Umbilical cord (tissue), 2 donors: Measurements from ENCODE around the gene CERT1. TPM values are rescaled to one million over a fixed set of nuclear protein-coding genes. Genes with fewer than 3 reads are reported as not detected.
A peak's percentile ranks its signal among the peaks of the same experiment; 100 is the strongest.
"Not testable (repeated sequence)": the region's sequence is repeated elsewhere in the genome, so short reads cannot be mapped to it uniquely, and the experiment has no call there.

ENCODE experiments used
- DNase-seq: peaks from one replicate; pipeline ENCODE4 v3.0.0-alpha.2; 2015; ENCODE audit warnings: low spot score
- total RNA-seq: library from RNA; depleted of rRNA; stranded (reverse); fragments of >200 nt; gene quantifications from one replicate; pipeline ENCODE4 v1.2.3, GENCODE V29; 2014; ENCODE audit warnings: low replicate concordance; ENCODE audit not compliant: insufficient read depth

CERT1 gene
- total RNA-seq, 1 donor from 2014 or later, result 27.4 TPM

DNA sequence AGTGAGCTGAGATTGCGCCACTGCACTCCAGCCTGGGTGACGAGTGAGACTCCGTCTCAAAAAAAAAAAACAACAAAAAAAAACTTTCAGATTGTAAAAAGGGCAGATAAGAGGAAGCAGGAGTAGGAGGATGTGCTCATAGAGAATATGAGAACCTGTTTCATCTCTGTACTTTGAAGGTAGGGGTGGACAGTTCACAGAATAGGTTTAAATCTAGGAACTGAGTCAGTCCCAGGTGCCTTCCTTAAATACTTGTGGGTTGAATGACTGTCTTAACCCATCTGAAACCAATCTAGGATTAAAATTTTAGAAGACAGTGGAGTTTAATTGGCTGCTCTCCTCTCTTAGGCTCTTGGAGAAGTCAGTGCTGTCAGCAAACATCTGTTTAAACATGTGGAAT, 12.6 kb upstream of the CERT1 start:
- DNase-seq, result no peak

DNA sequence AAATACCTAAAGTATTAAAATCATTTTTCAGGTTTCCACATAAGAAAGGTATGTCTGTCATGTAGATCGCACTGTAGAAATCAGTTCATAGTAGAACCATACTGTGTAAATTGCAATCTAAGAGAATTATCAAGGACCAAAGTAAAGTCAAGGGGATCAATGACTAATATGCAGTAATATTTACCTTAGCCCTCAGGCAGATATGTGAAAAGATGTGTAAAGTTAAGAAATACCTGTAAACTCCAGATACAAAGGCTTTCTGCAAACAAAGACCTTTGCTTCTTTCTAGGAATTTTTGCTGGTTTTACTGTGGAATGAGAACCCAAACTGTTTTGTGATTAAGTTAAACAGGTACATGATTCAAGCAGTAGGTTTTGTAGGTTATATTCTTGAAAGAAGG, 11.8 kb upstream of the CERT1 start:
- no peak for DNase-seq

DNA sequence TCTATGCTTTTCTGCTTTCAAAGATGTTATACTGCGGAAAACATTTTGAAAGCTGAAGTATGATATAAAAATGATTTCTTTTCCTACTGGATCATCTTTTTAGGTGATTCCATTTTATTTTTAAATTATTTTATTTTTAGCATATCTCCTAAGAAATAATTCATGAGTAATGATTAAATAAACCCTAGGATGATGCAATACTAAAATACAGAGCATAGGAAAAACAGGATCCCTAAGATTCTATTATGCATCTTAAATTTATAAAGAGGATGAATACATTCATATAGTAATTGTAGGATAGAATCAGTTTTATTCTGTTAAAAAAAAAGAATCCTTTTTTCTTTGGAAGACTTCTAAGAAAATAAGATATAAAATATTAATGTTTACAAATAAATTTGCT, 11.1 kb upstream of the CERT1 start:
- no peak for DNase-seq

DNA sequence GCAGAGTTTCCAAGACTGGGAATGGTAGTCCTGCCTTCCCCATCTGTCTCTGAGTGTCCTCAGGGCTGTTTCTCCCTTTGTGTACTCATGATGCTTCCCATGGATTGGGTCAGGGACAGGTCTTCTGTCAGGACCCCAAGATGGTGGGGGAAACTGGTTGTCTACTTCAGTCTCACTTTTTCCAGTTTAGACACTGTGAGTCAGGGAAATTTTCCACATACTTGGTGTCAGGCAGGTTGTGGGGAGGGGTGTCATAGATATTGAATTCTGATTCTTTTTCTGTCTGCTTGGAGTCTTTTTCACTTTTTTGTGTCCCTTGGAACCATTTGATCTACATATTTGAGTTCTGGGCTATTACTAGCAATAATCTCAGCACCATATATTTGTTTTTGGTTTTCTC, 10.6 kb upstream of the CERT1 start:
- DNase-seq, result no peak

DNA sequence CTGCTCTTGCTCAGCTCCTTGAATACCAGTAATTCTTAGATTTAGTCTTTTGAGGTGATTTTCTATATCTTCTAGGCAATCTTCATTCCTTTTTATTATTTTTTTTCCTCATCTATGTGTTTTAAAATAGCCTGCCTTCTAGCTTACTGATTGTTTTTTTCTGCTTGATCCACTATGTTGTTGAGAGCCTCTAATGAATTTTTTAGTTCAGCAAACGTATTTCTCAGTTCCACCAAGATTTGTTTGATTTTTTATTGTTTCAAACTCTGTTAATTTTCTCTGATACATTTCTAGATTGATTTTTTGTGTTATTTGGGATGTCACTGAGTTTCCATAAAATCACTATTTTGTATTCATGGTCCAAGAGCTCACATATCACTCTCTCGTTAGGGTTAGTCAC, 9.8 kb upstream of the CERT1 start:
- no peak for DNase-seq

DNA sequence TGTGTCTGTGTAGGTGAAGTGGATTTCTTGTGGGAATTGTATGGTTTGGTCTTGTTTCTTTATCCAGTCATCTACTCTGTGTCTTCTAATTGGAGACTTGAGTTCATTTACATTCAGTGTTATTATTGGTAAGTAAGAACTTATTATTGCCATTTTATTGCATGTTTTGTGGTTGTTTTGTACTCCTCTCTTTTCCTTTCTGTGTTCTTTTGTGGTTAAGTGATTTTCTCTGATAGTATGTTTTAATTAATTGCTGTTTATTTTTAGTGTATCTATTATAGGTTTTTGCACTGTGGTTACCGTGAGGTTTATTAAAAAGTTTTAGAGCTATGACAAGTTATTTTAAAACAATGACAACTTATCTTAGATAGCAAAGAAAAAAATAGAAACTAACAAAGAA, 8.3 kb upstream of the CERT1 start:
- DNase-seq, result no peak

DNA sequence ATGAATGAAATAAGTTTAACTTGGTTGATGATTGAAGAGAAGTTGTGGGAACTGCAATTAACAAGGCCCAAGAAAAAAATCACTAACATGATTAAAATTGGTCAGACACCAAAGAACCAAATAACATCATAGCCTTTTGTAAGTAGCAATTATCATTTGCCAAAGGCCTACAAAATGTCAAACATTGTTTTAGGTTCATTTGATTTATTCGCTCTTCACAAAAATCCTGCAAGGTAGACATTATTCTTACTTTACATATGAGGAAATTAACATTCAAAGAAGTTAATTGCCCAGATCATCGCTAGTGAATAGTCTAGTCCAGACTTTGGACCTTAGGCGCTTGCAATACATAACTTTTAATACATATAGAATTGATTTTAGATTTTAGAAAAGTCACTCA, 2.9 kb upstream of the CERT1 start:
- no peak for DNase-seq

DNA sequence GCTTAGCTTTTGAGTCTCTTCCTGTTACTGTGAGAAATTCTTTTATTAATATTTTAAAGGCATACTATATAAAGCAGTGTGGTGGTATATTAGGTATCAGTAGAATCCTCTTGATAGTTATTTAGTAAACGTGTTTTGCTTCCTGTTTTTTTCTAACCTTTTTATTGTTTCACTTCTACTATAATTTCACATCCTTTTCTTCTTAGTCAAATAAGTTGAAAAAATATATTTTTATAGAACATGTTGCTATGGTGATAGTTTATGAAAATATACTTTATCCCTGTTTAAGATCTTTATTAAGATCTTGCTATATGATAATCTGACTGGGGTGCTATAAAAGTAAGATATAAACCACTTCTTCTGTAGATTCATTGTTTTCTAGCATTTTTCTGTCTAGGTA, 2.4 kb upstream of the CERT1 start:
- no peak for DNase-seq

DNA sequence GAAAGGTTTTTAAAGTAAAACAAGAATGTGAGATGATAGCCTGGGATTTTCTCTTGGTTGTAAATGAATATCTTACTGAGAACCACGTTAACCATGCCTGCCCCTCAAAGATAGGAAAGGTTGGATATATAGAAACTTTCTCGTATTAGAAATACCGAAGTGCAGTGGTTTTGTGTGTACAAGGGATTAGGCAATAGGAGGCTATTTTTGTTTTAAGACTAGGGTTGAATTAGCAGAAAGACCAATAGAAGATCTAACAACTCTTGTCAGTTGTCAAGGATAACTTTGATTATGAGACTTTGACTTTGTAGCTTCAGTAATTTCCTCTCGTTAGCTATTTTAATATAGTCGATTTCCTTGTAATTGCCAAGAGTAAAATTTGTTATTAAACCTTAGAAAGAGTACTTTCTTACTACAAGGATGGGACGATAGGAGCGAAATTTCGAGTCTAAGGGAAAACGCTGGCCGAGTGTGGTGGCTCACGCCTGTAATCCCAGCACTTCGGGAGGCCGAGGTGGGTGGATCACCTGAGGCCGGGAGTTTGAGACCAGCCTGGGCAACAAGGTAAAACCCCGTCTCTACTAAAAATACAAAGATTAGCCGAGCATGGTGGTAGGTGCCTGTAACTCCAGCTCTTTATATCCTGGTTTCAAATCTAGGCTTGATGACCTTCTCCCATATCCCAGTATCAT, 1.1 kb upstream of the CERT1 start:
- no peak for DNase-seq

DNA sequence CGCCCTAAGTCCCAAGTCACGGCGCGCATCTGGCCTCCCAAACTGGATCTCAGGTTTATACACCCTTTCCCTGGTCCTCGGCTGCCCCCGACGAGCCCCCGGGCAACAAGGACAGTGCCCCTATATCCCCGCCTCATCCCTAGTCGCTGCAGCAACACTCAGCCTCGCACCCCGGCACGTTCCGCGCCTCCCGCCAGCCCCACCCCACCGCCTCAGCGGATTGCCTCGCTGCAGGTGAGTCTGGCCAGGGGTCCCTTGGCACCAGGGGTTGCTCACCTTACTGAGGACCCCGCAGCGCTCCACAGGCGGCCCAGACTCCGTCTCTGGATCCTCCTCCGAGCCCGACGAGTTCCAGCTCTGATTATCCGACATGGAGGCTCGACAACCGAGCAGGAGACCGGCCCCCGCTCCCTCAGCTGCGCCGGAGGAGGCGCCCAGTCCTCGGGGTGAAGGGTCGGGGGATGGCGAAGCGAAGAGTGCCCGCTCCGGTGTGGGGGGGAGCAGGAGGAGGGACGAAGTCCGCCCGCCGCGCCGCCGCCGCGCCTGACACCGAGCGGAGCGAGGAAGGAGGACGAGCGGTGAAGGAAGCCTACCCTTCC, 494 bp downstream of the CERT1 start:
- no peak for DNase-seq

DNA sequence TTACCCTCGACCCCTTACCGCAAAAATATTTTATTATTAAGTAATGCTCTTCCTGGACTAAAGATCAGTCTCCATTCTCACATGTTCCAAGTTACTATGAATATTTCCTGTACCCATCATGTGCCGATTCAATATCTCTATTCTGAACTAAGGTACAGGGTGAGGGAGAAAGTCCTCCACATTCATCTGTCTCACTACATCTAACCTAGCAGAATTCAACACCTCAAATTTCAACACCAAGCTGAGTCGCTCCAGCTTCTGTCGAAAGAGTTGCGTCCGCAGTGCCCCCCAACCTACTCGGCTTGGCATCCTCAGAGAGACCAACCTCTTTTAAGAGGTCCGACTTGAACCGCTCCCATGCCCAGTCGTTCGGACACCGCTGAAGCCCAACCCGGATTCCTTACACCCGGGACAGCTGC, 1.0 kb downstream of the CERT1 start:
- peak; percentile 47 for DNase-seq

DNA sequence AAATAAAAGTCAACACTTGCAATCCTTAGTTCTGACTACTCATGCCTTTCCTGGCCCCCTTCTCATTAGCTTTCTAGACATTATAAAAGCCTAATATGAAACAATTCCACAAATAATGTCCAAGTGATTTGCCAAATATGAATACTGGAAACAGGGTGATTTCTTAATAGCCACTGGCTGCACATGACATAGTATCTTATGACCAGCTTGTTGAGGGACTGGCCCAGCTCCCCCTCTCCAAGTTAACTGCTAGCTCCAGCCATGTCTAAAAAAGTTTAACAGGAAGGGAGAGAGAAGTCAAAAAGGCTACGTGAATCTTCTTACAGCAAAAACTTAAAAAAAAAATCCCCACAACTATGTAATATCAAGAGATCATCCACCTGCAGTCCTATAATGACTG, 1.5 kb downstream of the CERT1 start:
- peak; percentile 8 for DNase-seq

DNA sequence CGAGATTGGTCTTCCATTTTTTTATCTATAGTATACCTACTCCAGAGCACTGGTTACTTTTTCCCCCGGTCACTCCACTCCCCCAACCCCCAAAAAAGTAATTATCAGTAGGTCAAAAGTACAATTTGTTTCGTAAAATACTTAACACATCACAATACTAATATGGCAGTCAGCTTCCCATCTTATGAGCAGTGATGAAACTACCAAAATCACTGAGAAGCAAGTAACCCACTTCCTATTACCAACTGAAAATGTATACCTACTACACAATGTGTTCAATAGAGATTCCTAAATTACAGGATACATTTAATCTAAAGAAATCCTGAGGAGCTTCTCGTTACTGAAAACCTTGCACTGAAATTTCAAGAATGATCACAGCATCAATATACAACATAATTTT, 1.9 kb downstream of the CERT1 start:
- no peak for DNase-seq

DNA sequence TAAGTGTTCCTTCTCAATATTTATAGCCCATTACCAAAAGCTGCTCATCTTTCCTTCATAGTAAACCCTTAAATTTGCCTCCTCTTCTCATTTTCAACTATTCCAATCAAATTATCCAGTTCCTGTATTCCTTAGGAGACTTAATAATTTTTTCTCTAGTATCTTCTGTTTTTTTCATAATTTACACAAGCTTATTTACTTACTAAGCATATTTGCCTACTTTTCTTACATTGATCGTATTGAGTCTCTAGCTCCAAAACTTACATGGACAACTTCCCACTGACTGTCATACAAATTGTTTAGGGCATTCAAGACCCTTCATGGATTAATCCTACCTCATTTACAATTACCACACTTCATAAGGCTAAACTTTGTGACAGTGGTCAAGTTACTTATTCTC, 3.6 kb downstream of the CERT1 start:
- DNase-seq, result no peak

DNA sequence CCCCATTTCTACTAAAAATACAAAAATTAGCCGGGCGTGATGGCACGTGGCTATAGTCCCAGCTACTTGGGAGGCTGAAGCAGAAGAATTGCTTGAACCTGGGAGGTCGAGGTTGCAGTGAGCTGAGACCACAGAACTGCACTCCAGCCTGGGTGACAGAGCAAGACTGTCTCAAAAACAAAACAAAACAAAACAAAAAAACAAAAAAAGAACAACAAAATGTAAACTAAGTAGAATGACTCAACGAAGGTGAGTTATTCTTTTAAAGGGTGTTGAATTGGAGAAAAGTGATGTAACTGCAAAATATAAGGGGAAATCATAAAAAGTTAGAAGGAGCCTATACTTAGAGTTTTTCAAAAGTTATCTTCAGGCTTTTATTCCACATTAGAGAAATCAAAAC, 6.3 kb downstream of the CERT1 start:
- DNase-seq, result not testable (repeated sequence)

DNA sequence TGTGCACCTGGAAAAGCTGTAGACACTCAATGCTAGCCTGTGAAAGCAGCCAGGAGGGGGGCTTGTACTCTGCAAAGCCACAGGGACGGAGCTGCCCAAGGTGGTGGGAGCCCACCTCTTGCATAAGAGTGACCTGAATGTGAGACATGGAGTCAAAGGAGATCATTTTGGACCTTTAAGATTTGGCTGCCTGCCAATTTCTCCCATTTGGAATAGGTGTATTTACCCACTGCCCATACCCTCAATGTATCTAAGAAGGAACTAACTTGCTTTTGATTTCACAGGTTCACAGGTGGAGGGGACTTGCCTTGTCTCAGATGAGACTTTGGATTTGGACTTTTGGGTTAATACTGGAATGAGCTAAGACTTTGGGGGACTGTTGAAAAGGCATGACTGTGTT, 12.6 kb downstream of the CERT1 start:
- not testable (repeated sequence) for DNase-seq

DNA sequence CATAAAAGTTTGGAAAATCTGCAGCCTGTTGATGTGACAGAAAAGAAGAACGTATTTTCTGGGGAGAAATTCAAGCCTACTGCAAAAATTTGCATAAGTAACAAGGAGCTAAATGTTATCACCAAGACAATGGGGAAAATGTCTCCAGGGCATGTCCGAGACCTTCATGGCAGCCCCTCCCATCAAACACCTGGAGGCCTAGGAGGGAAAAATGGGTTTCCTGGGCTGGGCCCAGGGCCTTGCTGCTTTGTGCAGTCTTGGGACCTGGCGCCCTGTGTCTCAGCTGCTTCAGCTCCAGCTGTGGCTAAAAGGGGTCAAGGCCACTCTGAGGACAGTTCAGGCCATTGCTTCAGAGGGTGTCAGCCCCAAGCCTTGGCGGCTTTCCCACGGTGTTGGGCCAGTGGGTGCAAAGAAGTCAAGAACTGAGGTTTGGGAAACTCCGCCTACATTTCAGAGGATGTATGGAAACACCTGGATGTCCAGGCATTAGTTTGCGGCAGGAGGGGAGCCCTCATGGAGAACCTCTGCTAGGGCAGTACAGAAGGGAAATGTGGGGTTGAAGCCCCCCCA, 13.1 kb downstream of the CERT1 start:
- DNase-seq, result no peak

DNA sequence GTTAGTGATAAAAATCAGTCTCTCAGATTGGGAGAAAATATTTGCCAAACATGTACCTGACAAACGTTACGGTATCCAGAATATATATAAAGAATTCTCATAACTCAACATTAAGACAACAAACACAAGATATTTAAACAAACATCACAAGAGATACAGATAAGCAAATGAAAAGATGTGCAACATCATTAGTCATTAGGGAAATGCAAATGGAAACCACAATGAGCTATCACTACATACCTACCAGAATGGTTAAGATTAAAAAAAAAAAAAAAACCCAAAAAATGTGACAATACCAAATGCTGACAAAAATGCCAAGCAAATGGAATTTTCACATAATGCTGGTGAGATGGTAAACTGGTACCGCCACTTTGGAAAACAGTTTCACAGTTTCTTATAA, 15.4 kb downstream of the CERT1 start:
- DNase-seq, result no peak

DNA sequence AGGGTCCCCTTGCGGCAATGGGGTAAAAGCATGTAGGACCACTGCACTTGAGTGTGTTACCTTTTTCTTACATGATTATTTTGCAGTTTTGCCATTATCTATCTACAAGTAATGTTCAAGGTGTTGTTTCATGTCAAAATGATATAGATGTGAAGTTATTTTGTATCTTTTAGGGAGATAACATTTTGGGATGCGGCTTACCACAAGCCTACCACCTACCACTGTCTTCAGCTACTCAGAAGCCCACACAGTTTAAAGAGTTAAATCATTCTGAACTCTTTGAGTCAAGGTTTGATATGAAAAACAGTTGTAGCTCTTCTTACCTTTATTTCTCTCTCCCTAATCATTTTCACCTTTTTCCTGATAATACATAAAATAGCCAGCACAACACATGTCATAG, 19.8 kb downstream of the CERT1 start:
- no peak for DNase-seq

DNA sequence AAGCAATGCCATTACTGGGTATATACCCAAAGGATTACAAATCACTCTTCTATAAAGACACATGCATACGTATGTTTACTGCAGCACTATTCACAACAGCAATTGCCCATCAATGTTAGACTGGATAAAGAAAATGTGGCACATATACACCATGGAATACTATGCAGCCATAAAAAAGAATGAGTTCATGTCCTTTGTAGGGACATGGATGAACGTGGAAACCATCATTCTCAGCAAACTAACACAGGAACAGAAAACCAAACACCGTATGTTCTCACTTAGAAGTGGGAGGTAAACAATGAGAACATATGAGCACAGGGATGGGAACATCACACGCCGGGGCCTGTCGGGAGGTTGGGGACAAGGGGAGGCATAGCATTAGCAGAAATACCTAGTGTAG, 21.6 kb downstream of the CERT1 start:
- not testable (repeated sequence) for DNase-seq

DNA sequence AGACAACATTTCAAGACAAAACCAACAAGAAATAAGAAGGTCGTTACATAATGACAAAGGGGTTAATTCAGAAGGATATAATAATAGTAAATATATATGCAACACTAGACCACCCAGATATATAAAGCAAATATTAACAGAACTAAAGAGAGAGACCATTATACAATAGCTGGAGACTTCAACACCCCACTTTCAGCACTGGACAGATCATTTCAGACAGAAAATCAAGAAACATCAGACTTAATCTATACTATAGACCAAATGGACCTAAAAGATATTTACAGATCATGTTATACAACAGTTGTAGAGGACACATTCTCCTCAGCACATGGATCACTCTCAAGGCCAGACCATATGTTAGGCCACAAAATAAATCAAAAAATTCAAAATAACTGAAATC, 26.8 kb downstream of the CERT1 start:
- no peak for DNase-seq

DNA sequence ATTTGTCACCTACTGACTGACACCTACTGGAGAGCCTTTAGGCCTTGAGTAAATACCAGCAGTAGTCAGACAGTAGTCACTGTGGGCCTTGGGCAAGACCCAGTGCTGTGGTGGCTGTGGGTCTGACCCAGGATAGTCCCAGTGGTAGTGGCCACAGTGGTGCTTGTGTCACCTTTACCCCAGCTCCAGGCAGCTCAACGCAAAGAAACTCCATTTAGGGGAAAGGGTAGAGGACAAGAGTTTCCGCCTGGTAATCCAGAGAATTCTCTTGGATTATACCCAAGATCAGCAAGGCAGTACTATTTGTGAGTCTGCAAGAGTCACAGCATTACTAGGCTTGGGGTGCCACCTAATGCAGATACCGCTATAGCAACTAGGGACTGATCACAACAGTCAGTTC, 28.9 kb downstream of the CERT1 start:
- DNase-seq, result no peak

DNA sequence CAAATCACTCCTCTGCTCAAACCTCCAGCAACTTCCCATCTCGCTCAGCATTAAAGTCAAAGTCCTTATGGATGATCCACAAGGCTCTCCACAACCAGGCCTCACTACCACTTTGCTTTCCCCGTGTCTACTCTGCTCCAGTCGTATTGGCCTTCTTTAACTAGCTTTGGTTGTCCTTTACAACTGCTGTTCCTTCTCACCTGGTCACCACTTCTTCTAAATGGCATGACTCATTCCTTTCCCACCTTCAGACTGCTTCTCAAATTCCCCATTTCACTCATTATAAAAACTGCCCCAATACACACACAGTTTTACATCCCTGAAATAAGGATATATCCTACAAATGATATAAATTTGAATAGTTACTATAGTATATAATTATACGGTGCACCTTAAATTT, 30.4 kb downstream of the CERT1 start:
- DNase-seq, result no peak

DNA sequence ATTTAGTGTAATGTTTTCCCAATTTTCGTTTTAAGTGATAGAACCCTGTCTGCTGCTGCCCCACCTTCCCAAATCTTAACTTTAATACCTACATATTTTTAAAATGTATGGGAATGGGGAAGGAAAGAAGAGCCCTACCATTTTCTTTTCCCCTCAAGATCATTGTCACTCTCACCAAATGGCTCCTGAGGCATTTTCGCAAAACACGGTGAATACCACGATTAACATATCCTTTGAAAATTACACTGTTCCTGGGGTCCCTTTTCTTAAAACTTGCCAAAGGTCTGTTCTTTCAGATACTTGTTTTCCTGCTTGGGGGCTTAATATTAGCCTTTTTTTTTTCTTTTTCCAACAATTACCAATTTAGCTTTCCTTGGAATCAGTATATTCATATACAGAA, 36.1 kb downstream of the CERT1 start:
- DNase-seq, result no peak
